Esophagus muscularis mucosa (tissue), 4 donors: ENCODE results near the gene ZDHHC21. TPM values are rescaled to one million over a fixed set of nuclear protein-coding genes. Genes with fewer than 3 reads are reported as not detected.

ENCODE experiments used
- DNase-seq: peaks from one replicate; pipeline ENCODE4 v3.0.0-alpha.2; 2017; ENCODE audit errors: extremely low spot score
- H3K27ac ChIP-seq, 4 donors: fragments of 200-600 bp; sonication (generic); replicated peaks in 1 of 4; 1 replicate in 3 of 4; 2 replicates in 1 of 4; pipeline ENCODE4 v1.5.1; 2016 to 2019; ENCODE audit warnings: mild to moderate bottlenecking in 1 of 4
- H3K27me3 ChIP-seq, 4 donors: fragments of 200-600 bp; sonication (generic); one replicate each; pipeline versions ENCODE4 v1.5.1 to v1.6.0; 2016 to 2019
- H3K36me3 ChIP-seq, 4 donors: fragments of 200-600 bp; sonication (generic); one replicate each; pipeline ENCODE4 v1.5.1; 2016 to 2019
- H3K4me1 ChIP-seq, 4 donors: fragments of 200-600 bp; sonication (generic); one replicate each; pipeline ENCODE4 v1.5.1; 2016 to 2019
- H3K4me3 ChIP-seq, 4 donors: fragments of 200-600 bp; sonication (generic); 1 replicate in 2 of 4; 2 replicates in 2 of 4; pipeline ENCODE4 v1.5.1; 2016 to 2019; ENCODE audit warnings: mild to moderate bottlenecking in 4 of 4, moderate library complexity in 1 of 4
- H3K9me3 ChIP-seq, 4 donors: fragments of 200-600 bp; sonication (generic); 1 replicate in 3 of 4; 2 replicates in 1 of 4; pipeline ENCODE4 v1.5.1; 2016 to 2019
- EP300 ChIP-seq: sonication (generic); formaldehyde crosslinking; IDR thresholded peaks from one replicate; pipeline ENCODE4 v1.6.1; 2017; ENCODE audit warnings: antibody characterized with exemption
- POLR2A ChIP-seq: fragments of 450-650 bp; IDR thresholded peaks from one replicate; pipeline ENCODE4 v1.6.1; 2017; ENCODE audit warnings: antibody characterized with exemption, moderate library complexity, mild to moderate bottlenecking, low read depth
- POLR2AphosphoS5 ChIP-seq, 2 donors: sonication (generic); formaldehyde crosslinking; IDR thresholded peaks; one replicate each; pipeline ENCODE4 v1.6.1; 2017; ENCODE audit warnings: antibody characterized with exemption in 2 of 2
- WGBS: methylation state at CpG from one replicate; pipeline ENCODE4 v1.1.5; 2018; 5-methylcytosine and 5-hydroxymethylcytosine counted together
- intact Hi-C: fragments of 100-400 bp; cut with DNase I; formaldehyde crosslinking; loops from one replicate; pipeline ENCODE4 v1.15.1; 2023
- total RNA-seq, 4 donors: library from RNA; depleted of rRNA; stranded (reverse); fragments of >200 nt; gene quantifications; one replicate each; pipeline versions ENCODE4 v1.1.0 to v1.2.1, GENCODE V29; 2016
- TF ChIP-seq, protein P1 (sequence below), 3 experiments: fragments of 200-600 bp in 2 of 3; fragments of 450-650 bp in 1 of 3; sonication (generic) in 2 of 3; IDR thresholded peaks; one replicate each; pipeline ENCODE4 v1.5.1; 2017 to 2019; ENCODE audit warnings: antibody characterized with exemption in 3 of 3, mild to moderate bottlenecking in 2 of 3, moderate library complexity in 1 of 3

Gene ZDHHC21
- total RNA-seq, 4 donors from 2014 or later = 7.6 to 11.6 (median 8.9) TPM

GRCh38 chr9:14660721-14661120 lies 32.5 kb downstream of the ZDHHC21 start:
- DNase-seq = no peak
- WGBS = 89% methylated on average over 5 of the region's 5 CpGs

GRCh38 chr9:14654932-14655331 lies 38.3 kb downstream of the ZDHHC21 start:
- Histone ChIP-seq H3K4me1 (no peaks in the 10 kb centered on the region), H3K36me3 (peaks cover 0 to 26% (median 9%) of the 10 kb centered on the region in 4 donors), H3K27me3 (no peaks in the 10 kb centered on the region), H3K4me3 (no peak overlapping the region), H3K27ac (no peak overlapping the region), H3K9me3 (peaks cover 0 to 11% (median 10%) of the 10 kb centered on the region in 4 donors)
- no peak for DNase-seq
- WGBS = 87% methylated on average over 1 of the region's 1 CpG
- intact Hi-C loops = no loop called here
- TF ChIP-seq POLR2AphosphoS5 (IDR thresholded peaks at IDR 0.05) (no peak), EP300 (no peak), POLR2A (no peak)
- TF ChIP-seq, protein P1, sequence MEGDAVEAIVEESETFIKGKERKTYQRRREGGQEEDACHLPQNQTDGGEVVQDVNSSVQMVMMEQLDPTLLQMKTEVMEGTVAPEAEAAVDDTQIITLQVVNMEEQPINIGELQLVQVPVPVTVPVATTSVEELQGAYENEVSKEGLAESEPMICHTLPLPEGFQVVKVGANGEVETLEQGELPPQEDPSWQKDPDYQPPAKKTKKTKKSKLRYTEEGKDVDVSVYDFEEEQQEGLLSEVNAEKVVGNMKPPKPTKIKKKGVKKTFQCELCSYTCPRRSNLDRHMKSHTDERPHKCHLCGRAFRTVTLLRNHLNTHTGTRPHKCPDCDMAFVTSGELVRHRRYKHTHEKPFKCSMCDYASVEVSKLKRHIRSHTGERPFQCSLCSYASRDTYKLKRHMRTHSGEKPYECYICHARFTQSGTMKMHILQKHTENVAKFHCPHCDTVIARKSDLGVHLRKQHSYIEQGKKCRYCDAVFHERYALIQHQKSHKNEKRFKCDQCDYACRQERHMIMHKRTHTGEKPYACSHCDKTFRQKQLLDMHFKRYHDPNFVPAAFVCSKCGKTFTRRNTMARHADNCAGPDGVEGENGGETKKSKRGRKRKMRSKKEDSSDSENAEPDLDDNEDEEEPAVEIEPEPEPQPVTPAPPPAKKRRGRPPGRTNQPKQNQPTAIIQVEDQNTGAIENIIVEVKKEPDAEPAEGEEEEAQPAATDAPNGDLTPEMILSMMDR (IDR thresholded peaks at IDR 0.05) = no peak

More at GRCh38 chr9:14660721-14661120, 32.5 kb downstream of the ZDHHC21 start:
- Histone ChIP-seq H3K27ac (no peak overlapping the region), H3K36me3 (peaks cover 0 to 18% (median 9%) of the 10 kb centered on the region in 4 donors), H3K4me1 (no peaks in the 10 kb centered on the region), H3K4me3 (no peak overlapping the region), H3K9me3 (no peaks in the 10 kb centered on the region), H3K27me3 (no peaks in the 10 kb centered on the region)
- TF ChIP-seq, protein P1 (IDR thresholded peaks at IDR 0.05) = no peak
- no peak for TF ChIP-seq EP300
- TF ChIP-seq POLR2AphosphoS5 (IDR thresholded peaks at IDR 0.05) = no peak
- TF ChIP-seq POLR2A = no peak
- intact Hi-C loops = no loop called here

- 100% methylated on average over 1 of the region's 1 CpG for WGBS
- no peak for TF ChIP-seq POLR2A
- Histone ChIP-seq H3K4me1 (no peaks in the 10 kb centered on the region), H3K27ac (no peak overlapping the region), H3K4me3 (no peak overlapping the region), H3K27me3 (no peaks in the 10 kb centered on the region), H3K9me3 (peaks cover 0 to 11% (median 10%) of the 10 kb centered on the region in 4 donors), H3K36me3 (peaks cover 0 to 19% (median 9%) of the 10 kb centered on the region in 4 donors)
- DNase-seq = no peak
- intact Hi-C loops = no loop called here
Observed at GRCh38 chr9:14653511-14653910, 39.7 kb downstream of the ZDHHC21 start.

GRCh38 chr9:14652729-14653377 lies 40.4 kb downstream of the ZDHHC21 start:
- TF ChIP-seq, protein P1 (IDR thresholded peaks at IDR 0.05) = peak in 1 of 3 experiments; percentile 29
- TF ChIP-seq POLR2AphosphoS5 (IDR thresholded peaks at IDR 0.05) = no peak
- Histone ChIP-seq H3K36me3 (peaks cover 0 to 17% (median 6%) of the 10 kb centered on the region in 4 donors), H3K27ac (no peak overlapping the region), H3K4me1 (no peaks in the 10 kb centered on the region), H3K4me3 (no peak overlapping the region), H3K27me3 (no peaks in the 10 kb centered on the region), H3K9me3 (peaks cover 0 to 11% (median 10%) of the 10 kb centered on the region in 4 donors)
- DNase-seq = no peak
- intact Hi-C loops = no loop called here
- 72% methylated on average over 4 of the region's 4 CpGs for WGBS

DNA sequence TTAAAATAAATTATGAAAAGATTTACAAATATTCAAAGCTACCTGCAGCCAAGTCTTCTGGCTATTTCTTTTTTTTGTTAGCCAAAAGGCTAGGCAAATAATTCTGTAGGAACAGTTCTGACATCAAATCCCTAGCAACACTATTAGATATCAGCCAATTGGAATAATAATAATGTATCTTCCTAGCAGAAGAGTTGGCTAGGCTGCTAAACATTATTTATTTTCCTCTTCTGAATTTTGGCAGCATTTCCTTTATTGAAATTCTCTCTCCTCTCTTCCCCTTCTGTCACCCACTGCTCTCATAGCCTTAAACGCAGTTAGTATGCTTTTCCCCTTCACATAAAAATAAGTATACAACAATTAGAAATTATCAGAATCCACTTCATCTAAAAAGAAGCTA lies 42.6 kb downstream of the ZDHHC21 start:
- H3K4me1 ChIP-seq = no peaks in the 10 kb centered on the region
- H3K27me3 ChIP-seq = no peaks in the 10 kb centered on the region
- no peak overlapping the region for H3K4me3 ChIP-seq
- H3K36me3 ChIP-seq = peaks cover 0 to 9% (median 0%) of the 10 kb centered on the region in 4 donors
- no peak for DNase-seq
- 58% methylated on average over 1 of the region's 1 CpG for WGBS
- H3K9me3 ChIP-seq = peaks cover 0 to 11% (median 10%) of the 10 kb centered on the region in 4 donors
- H3K27ac ChIP-seq = no peak overlapping the region
- intact Hi-C loops = no loop called here
- TF ChIP-seq POLR2AphosphoS5 (IDR thresholded peaks at IDR 0.05) (no peak), POLR2A (no peak), EP300 (no peak)
- TF ChIP-seq, protein P1 (IDR thresholded peaks at IDR 0.05) = no peak
